CD4-positive, alpha-beta T cell treated with Interferon gamma for 1 hour (primary cell): ENCODE data around the gene TMPRSS11B.
"Not testable (repeated sequence)": the region's sequence is repeated elsewhere in the genome, so short reads cannot be mapped to it uniquely, and the experiment has no call there.

Source experiments
- DNase-seq: peaks from one replicate; pipeline ENCODE4 v3.0.0-alpha.2; 2020

TMPRSS11B gene

GRCh38 chr4:68216501-68216900 is 29.0 kb downstream of the TMPRSS11B start:
- no peak for DNase-seq

- no peak for DNase-seq
Observed at GRCh38 chr4:68209003-68209402, 36.5 kb downstream of the TMPRSS11B start.

GRCh38 chr4:68194305-68194704 is 51.2 kb downstream of the TMPRSS11B start:
- not testable (repeated sequence) for DNase-seq

GRCh38 chr4:68193194-68193593 is 52.3 kb downstream of the TMPRSS11B start:
- no peak for DNase-seq

- DNase-seq = no peak
Observed at GRCh38 chr4:68187145-68187544, 58.3 kb downstream of the TMPRSS11B start.

- DNase-seq = no peak
Observed at GRCh38 chr4:68184923-68185322, 60.6 kb downstream of the TMPRSS11B start.

- no peak for DNase-seq
Observed at GRCh38 chr4:68183417-68183816, 62.1 kb downstream of the TMPRSS11B start.

- DNase-seq = no peak
Observed at GRCh38 chr4:68182382-68182820, 63.1 kb downstream of the TMPRSS11B start.

GRCh38 chr4:68180849-68181526 is 64.5 kb downstream of the TMPRSS11B start:
- no peak for DNase-seq

- no peak for DNase-seq
Observed at GRCh38 chr4:68176904-68177303, 68.6 kb downstream of the TMPRSS11B start.
